M059J (cell line): ENCODE results near the gene ADARB2. TPM values are rescaled to one million over a fixed set of nuclear protein-coding genes. Genes with fewer than 3 reads are reported as not detected.

Source experiments
- DNase-seq: peaks from one replicate; pipeline ENCODE4 v3.0.0-alpha.2; 2012; ENCODE audit warnings: low read depth
- total RNA-seq: library from RNA; depleted of rRNA; stranded (reverse); fragments of >200 nt; shearing (Covaris generic); gene quantifications from 2 replicates; pipeline ENCODE4 v1.2.3, GENCODE V29; 2014

ADARB2 gene
- total RNA-seq, 1 experiment from 2014 or later = not detected

GRCh38 chr10:1194161-1194560, 543.2 kb downstream of the ADARB2 start:
- no peak for DNase-seq

GRCh38 chr10:1193561-1193960, 543.8 kb downstream of the ADARB2 start:
- DNase-seq = no peak

GRCh38 chr10:1191752-1192151, 545.6 kb downstream of the ADARB2 start:
- no peak for DNase-seq

- no peak for DNase-seq
These were observed 546.4 kb downstream of the ADARB2 start for GRCh38 chr10:1190791-1191490.

GRCh38 chr10:1190052-1190395, 547.3 kb downstream of the ADARB2 start:
- no peak for DNase-seq

- DNase-seq = no peak
These were observed 547.9 kb downstream of the ADARB2 start for GRCh38 chr10:1189166-1190051.

- no peak for DNase-seq
These were observed 548.7 kb downstream of the ADARB2 start for GRCh38 chr10:1188558-1189135.

GRCh38 chr10:1187855-1188557, 549.3 kb downstream of the ADARB2 start:
- no peak for DNase-seq

GRCh38 chr10:1187151-1187854, 550.0 kb downstream of the ADARB2 start:
- DNase-seq = no peak

GRCh38 chr10:1186683-1186990, 550.7 kb downstream of the ADARB2 start:
- DNase-seq = no peak

- no peak for DNase-seq
These were observed 551.2 kb downstream of the ADARB2 start for GRCh38 chr10:1185911-1186682.

GRCh38 chr10:1184541-1185430, 552.5 kb downstream of the ADARB2 start:
- no peak for DNase-seq

GRCh38 chr10:1183701-1184100, 553.6 kb downstream of the ADARB2 start:
- no peak for DNase-seq

- DNase-seq = no peak
These were observed 554.3 kb downstream of the ADARB2 start for GRCh38 chr10:1183033-1183396.

- DNase-seq = no peak
These were observed 554.9 kb downstream of the ADARB2 start for GRCh38 chr10:1182280-1183032.

- DNase-seq = no peak
These were observed 556.5 kb downstream of the ADARB2 start for GRCh38 chr10:1180836-1181235.

GRCh38 chr10:1180071-1180730, 557.1 kb downstream of the ADARB2 start:
- no peak for DNase-seq

GRCh38 chr10:1179346-1180070, 557.8 kb downstream of the ADARB2 start:
- no peak for DNase-seq
